Thyroid gland (tissue), 4 donors: ENCODE measurements around the gene CX3CR1. TPM values are rescaled to one million over a fixed set of nuclear protein-coding genes. Genes with fewer than 3 reads are reported as not detected.

Experiments
- DNase-seq, 2 donors: peaks; one replicate each; pipeline ENCODE4 v3.0.0-alpha.2; 2019
- H3K27ac ChIP-seq, 3 donors: fragments of 200-600 bp; sonication (generic); 1 replicate in 2 of 3; 2 replicates in 1 of 3; pipeline ENCODE4 v1.5.1; 2016 to 2019; ENCODE audit warnings: mild to moderate bottlenecking in 1 of 3, moderate library complexity in 1 of 3
- H3K27me3 ChIP-seq: fragments of 200-600 bp; sonication (generic); one replicate; pipeline ENCODE4 v1.5.1; 2019
- H3K36me3 ChIP-seq, 2 donors: fragments of 200-600 bp; sonication (generic); one replicate each; pipeline ENCODE4 v1.5.1; 2016 to 2019
- H3K4me1 ChIP-seq, 2 donors: fragments of 200-600 bp; sonication (generic); one replicate each; pipeline ENCODE4 v1.5.1; 2017 to 2019
- H3K4me3 ChIP-seq, 3 donors: fragments of 200-600 bp; sonication (generic); replicated peaks in 1 of 3; 1 replicate in 2 of 3; 2 replicates in 1 of 3; pipeline ENCODE4 v1.5.1; 2016; ENCODE audit warnings: mild to moderate bottlenecking in 1 of 3
- H3K9me3 ChIP-seq: fragments of 200-600 bp; sonication (generic); one replicate; pipeline ENCODE4 v1.5.1; 2017
- CTCF ChIP-seq, 6 experiments: fragments of 200-600 bp in 3 of 6; fragments of 450-650 bp in 3 of 6; sonication (generic) in 3 of 6; IDR thresholded peaks; one replicate each; pipeline ENCODE4 v1.5.1; 2016 to 2019; ENCODE audit warnings: antibody characterized with exemption in 6 of 6, mild to moderate bottlenecking in 2 of 6, inconsistent platforms in 1 of 6, moderate library complexity in 1 of 6
- POLR2A ChIP-seq, 2 donors: fragments of 450-650 bp; IDR thresholded peaks; one replicate each; pipeline ENCODE4 v1.6.1; 2017; ENCODE audit warnings: antibody characterized with exemption in 2 of 2, mild to moderate bottlenecking in 2 of 2, moderate library complexity in 1 of 2
- WGBS, 2 donors: methylation state at CpG; one replicate each; pipeline ENCODE4 v1.1.5; 2017; 5-methylcytosine and 5-hydroxymethylcytosine counted together
- intact Hi-C: fragments of 100-400 bp; cut with DNase I; formaldehyde crosslinking; loops from one replicate; pipeline ENCODE4 v1.15.1; 2023
- total RNA-seq, 4 donors: library from RNA; depleted of rRNA; stranded (reverse); fragments of >200 nt; gene quantifications; one replicate each; pipeline ENCODE4 v1.2.3, GENCODE V29; 2016

Gene CX3CR1
- total RNA-seq, 4 donors from 2014 or later = 0.27 to 1.9 (median 1.1) TPM; not detected in 1

DNA sequence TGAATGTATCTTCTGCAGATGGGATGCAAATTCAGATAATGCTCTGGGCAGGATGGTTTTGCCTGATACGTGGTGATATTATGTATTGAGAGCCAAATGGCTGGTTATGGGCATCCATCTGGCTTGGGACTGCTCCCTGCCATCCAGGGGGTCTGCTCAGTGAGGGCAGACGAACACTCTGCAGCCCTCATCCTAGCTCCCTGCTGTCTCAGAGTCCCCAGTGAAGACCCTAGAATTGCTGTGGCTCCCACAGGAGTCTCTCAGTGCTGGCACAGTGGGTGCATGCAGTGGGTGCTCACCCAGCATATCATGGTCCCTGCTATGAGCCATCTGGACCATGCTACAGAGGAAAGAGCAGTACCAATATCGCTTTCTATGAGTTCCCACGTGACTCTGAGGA is 10.3 kb downstream of the CX3CR1 start:
- 87 to 95% methylated on average over 4 of the region's 4 CpGs for WGBS, 2 donors
- no peaks in the 10 kb centered on the region for H3K27me3 ChIP-seq

DNA sequence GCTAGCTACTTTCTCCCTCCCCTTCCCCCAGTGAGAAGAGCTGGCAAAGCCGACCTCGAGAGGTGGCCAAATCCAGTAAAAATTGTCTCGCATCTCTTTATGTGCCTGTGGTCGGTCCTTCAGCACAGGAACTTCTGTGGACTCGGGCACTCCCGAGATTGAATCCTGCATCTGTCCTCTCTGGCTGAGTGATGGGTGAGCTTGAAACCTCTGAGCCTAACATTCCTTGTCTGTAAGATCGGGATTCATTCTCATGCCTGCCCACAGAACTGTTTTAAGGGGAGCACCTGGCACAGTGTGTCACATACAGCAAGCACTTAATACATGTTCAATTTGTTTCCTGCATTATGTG is 11.3 kb downstream of the CX3CR1 start:
- no peak overlapping the region for H3K4me3 ChIP-seq
- WGBS, 2 donors = 84 to 91% methylated on average over 7 of the region's 7 CpGs
- DNase-seq = no peak
- no peak overlapping the region for H3K27ac ChIP-seq
- H3K27me3 ChIP-seq = no peaks in the 10 kb centered on the region
- H3K4me1 ChIP-seq = no peaks in the 10 kb centered on the region
- intact Hi-C loops = no loop called here
- H3K9me3 ChIP-seq = no peaks in the 10 kb centered on the region
- no peaks in the 10 kb centered on the region for H3K36me3 ChIP-seq
- no peak for TF ChIP-seq CTCF (IDR thresholded peaks at IDR 0.05)
- TF ChIP-seq POLR2A (IDR thresholded peaks at IDR 0.05) = no peak

More for the DNA sequence above, 10.3 kb downstream of the CX3CR1 start:
- no peak for DNase-seq
- no peaks in the 10 kb centered on the region for H3K9me3 ChIP-seq
- H3K36me3 ChIP-seq = no peaks in the 10 kb centered on the region
- H3K4me3 ChIP-seq = no peak overlapping the region
- no peak for TF ChIP-seq POLR2A (IDR thresholded peaks at IDR 0.05)
- no peak for TF ChIP-seq CTCF (IDR thresholded peaks at IDR 0.05)
- no peak overlapping the region for H3K27ac ChIP-seq
- intact Hi-C loops = no loop called here
- no peaks in the 10 kb centered on the region for H3K4me1 ChIP-seq

- TF ChIP-seq CTCF (IDR thresholded peaks at IDR 0.05) = no peak
- TF ChIP-seq POLR2A (IDR thresholded peaks at IDR 0.05) = no peak
Observed at GRCh38 chr3:39267631-39268548, 11.9 kb downstream of the CX3CR1 start.

DNA sequence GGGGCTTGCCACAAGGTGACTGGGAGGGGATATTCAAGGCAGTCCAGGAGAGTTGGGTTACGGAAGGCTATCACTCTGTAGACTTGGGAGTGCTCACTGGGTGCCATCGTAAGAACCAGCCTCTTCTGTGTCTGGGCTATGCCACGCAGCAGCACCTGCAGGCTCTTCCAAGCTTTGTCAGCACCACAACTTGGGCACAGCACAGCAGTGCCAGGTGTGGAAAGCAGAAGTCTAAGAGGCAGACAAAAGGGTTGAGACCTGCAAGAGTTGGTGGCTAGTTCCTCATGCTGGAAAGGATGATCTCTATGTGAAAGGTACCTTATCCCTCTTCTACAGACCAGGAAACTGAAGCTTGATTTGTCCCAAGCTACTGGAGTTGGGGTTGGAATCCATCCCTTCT is 15.8 kb downstream of the CX3CR1 start:
- intact Hi-C loops = no loop called here
- TF ChIP-seq CTCF (IDR thresholded peaks at IDR 0.05) (no peak), POLR2A (IDR thresholded peaks at IDR 0.05) (no peak)
- 89 to 93% methylated on average over 2 to 3 of the region's 3 CpGs for WGBS, 2 donors

More at GRCh38 chr3:39267631-39268548, 11.9 kb downstream of the CX3CR1 start:
- Histone ChIP-seq H3K36me3 (no peaks in the 10 kb centered on the region), H3K4me3 (no peak overlapping the region), H3K27ac (no peak overlapping the region), H3K9me3 (no peaks in the 10 kb centered on the region), H3K4me1 (no peaks in the 10 kb centered on the region), H3K27me3 (no peaks in the 10 kb centered on the region)
- no peak for DNase-seq
- intact Hi-C loops = no loop called here
- 82 to 83% methylated on average over 15 of the region's 15 CpGs for WGBS, 2 donors

DNA sequence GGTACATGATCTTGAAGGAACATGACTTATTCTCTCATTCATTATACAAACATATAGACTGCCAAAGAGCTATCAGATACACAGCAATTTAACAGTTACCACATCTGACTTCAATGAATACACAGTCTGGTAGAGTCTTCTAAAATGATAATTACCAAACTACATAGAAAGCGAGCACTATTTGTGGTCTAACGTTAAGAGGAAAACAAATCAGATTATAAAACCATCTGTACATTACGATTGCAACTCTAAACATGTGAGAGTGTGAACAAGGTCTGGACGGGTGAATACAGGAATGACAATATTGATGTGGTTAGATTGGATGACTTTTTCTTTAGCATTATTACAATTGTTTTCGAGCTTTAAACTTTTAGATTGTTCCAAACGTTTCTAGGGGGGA is 16.3 kb downstream of the CX3CR1 start:
- Histone ChIP-seq H3K27me3 (no peaks in the 10 kb centered on the region), H3K36me3 (no peaks in the 10 kb centered on the region), H3K9me3 (no peaks in the 10 kb centered on the region), H3K27ac (no peak overlapping the region), H3K4me3 (no peak overlapping the region), H3K4me1 (no peaks in the 10 kb centered on the region)
- intact Hi-C loops = no loop called here
- WGBS, 2 donors = 73 to 74% methylated on average over 6 of the region's 6 CpGs
- DNase-seq = no peak
- no peak for TF ChIP-seq POLR2A (IDR thresholded peaks at IDR 0.05)
- TF ChIP-seq CTCF (IDR thresholded peaks at IDR 0.05) = no peak

More for the DNA sequence above, 15.8 kb downstream of the CX3CR1 start:
- no peak for DNase-seq
- Histone ChIP-seq H3K4me3 (no peak overlapping the region), H3K36me3 (no peaks in the 10 kb centered on the region), H3K27ac (no peak overlapping the region), H3K4me1 (no peaks in the 10 kb centered on the region), H3K27me3 (no peaks in the 10 kb centered on the region), H3K9me3 (no peaks in the 10 kb centered on the region)
